ENCODE results near the gene ADPGK. TPM values are rescaled to one million over a fixed set of nuclear protein-coding genes. Genes with fewer than 3 reads are reported as not detected.
A peak's percentile ranks its signal among the peaks of the same experiment; 100 is the strongest.

The ADPGK gene
- polyA plus RNA-seq, 3 donors from 2014 or later = 98.9 to 139 (median 113) TPM

GRCh38 chr15:72760590-72761260, 22.8 kb downstream of the ADPGK start:
- Mint-ChIP-seq H3K9me3 (no peaks in the 10 kb centered on the region), H3K27ac (no peak overlapping the region), H3K4me1 (peaks cover 8 to 24% of the 10 kb centered on the region in 2 donors), H3K36me3 (peaks cover 10 to 59% (median 32%) of the 10 kb centered on the region in 3 donors), H3K27me3 (ENCODE audit: low read depth in 3 of 3) (peaks cover 0 to 2% (median 2%) of the 10 kb centered on the region in 3 donors), H3K4me3 (no peak overlapping the region)
- no peak for DNase-seq

- Mint-ChIP-seq H3K27me3 (ENCODE audit: low read depth in 3 of 3) (peaks cover 0 to 2% (median 2%) of the 10 kb centered on the region in 3 donors), H3K4me1 (peaks cover 10 to 19% of the 10 kb centered on the region in 2 donors), H3K27ac (peak overlapping the region in 1 of 6 donors; percentile 81), H3K36me3 (peaks cover 24 to 69% (median 34%) of the 10 kb centered on the region in 3 donors), H3K9me3 (no peaks in the 10 kb centered on the region), H3K4me3 (no peak overlapping the region)
- DNase-seq = no peak
Measured at GRCh38 chr15:72758182-72758581, 25.4 kb downstream of the ADPGK start.

GRCh38 chr15:72754096-72754495, 29.5 kb downstream of the ADPGK start:
- no peak for DNase-seq
- H3K27ac Mint-ChIP-seq = peak overlapping the region in 1 of 6 donors; percentile 35
- H3K4me1 Mint-ChIP-seq = peaks cover 22 to 33% of the 10 kb centered on the region in 2 donors
- H3K36me3 Mint-ChIP-seq = peaks cover 24 to 62% (median 24%) of the 10 kb centered on the region in 3 donors
- no peaks in the 10 kb centered on the region for H3K9me3 Mint-ChIP-seq
- H3K4me3 Mint-ChIP-seq = no peak overlapping the region
- H3K27me3 Mint-ChIP-seq (ENCODE audit: low read depth in 3 of 3) = peaks cover 0 to 2% (median 0%) of the 10 kb centered on the region in 3 donors

- peaks cover 18 to 24% of the 10 kb centered on the region in 2 donors for H3K4me1 Mint-ChIP-seq
- no peaks in the 10 kb centered on the region for H3K9me3 Mint-ChIP-seq
- DNase-seq = no peak
- peaks cover 13 to 52% (median 23%) of the 10 kb centered on the region in 3 donors for H3K36me3 Mint-ChIP-seq
- peak overlapping the region in 5 of 6 donors; percentile 24 to 62 (median 35) for H3K27ac Mint-ChIP-seq
- H3K4me3 Mint-ChIP-seq = no peak overlapping the region
- H3K27me3 Mint-ChIP-seq (ENCODE audit: low read depth in 3 of 3) = peaks cover 0 to 2% (median 0%) of the 10 kb centered on the region in 3 donors
Measured at GRCh38 chr15:72751751-72752455, 31.7 kb downstream of the ADPGK start.

GRCh38 chr15:72749700-72750099, 33.9 kb downstream of the ADPGK start:
- Mint-ChIP-seq H3K27me3 (ENCODE audit: low read depth in 3 of 3) (peaks cover 0 to 2% (median 2%) of the 10 kb centered on the region in 3 donors), H3K36me3 (peaks cover 3 to 41% (median 15%) of the 10 kb centered on the region in 3 donors), H3K9me3 (no peaks in the 10 kb centered on the region), H3K27ac (peak overlapping the region in 1 of 6 donors; percentile 4), H3K4me3 (no peak overlapping the region), H3K4me1 (peaks cover 18 to 24% of the 10 kb centered on the region in 2 donors)
- DNase-seq = no peak

- DNase-seq = peak in 2 of 3 donors; percentile 6 to 27
- peak overlapping the region; percentile 36 to 79 (median 75) for H3K4me3 Mint-ChIP-seq
- H3K4me1 Mint-ChIP-seq = peaks cover 28 to 34% of the 10 kb centered on the region in 2 donors
- H3K36me3 Mint-ChIP-seq = peaks cover 13 to 29% (median 28%) of the 10 kb centered on the region in 3 donors
- H3K27ac Mint-ChIP-seq = peak overlapping the region; percentile 75 to 90 (median 87)
- H3K27me3 Mint-ChIP-seq (ENCODE audit: low read depth in 3 of 3) = peaks cover 0 to under 1% (median 0%) of the 10 kb centered on the region in 3 donors
- no peaks in the 10 kb centered on the region for H3K9me3 Mint-ChIP-seq
Measured at GRCh38 chr15:72740219-72740618, 43.3 kb downstream of the ADPGK start.

GRCh38 chr15:72737723-72738122, 45.8 kb downstream of the ADPGK start:
- DNase-seq = no peak
- Mint-ChIP-seq H3K27me3 (ENCODE audit: low read depth in 3 of 3) (no peaks in the 10 kb centered on the region), H3K27ac (no peak overlapping the region), H3K4me1 (peaks cover 34 to 39% of the 10 kb centered on the region in 2 donors), H3K4me3 (no peak overlapping the region), H3K9me3 (no peaks in the 10 kb centered on the region), H3K36me3 (peaks cover 13 to 37% (median 29%) of the 10 kb centered on the region in 3 donors)

GRCh38 chr15:72737061-72737460, 46.5 kb downstream of the ADPGK start:
- Mint-ChIP-seq H3K4me3 (no peak overlapping the region), H3K27ac (peak overlapping the region in 1 of 6 donors; percentile 29), H3K9me3 (no peaks in the 10 kb centered on the region), H3K4me1 (peaks cover 34 to 39% of the 10 kb centered on the region in 2 donors), H3K36me3 (peaks cover 13 to 37% (median 29%) of the 10 kb centered on the region in 3 donors), H3K27me3 (ENCODE audit: low read depth in 3 of 3) (no peaks in the 10 kb centered on the region)
- no peak for DNase-seq

GRCh38 chr15:72735111-72735510, 48.4 kb downstream of the ADPGK start:
- Mint-ChIP-seq H3K27me3 (ENCODE audit: low read depth in 3 of 3) (no peaks in the 10 kb centered on the region), H3K4me1 (peaks cover 14 to 28% of the 10 kb centered on the region in 2 donors), H3K9me3 (no peaks in the 10 kb centered on the region), H3K36me3 (peaks cover 12 to 41% (median 27%) of the 10 kb centered on the region in 3 donors), H3K4me3 (no peak overlapping the region), H3K27ac (peak overlapping the region in 1 of 6 donors; percentile 55)
- DNase-seq = no peak

- Mint-ChIP-seq H3K36me3 (peaks cover 9 to 41% (median 27%) of the 10 kb centered on the region in 3 donors), H3K4me1 (peaks cover 5 to 18% of the 10 kb centered on the region in 2 donors), H3K4me3 (no peak overlapping the region), H3K27me3 (ENCODE audit: low read depth in 3 of 3) (no peaks in the 10 kb centered on the region), H3K27ac (peak overlapping the region in 4 of 6 donors; percentile 0 to 30 (median 14)), H3K9me3 (no peaks in the 10 kb centered on the region)
- DNase-seq = no peak
Measured at GRCh38 chr15:72733941-72734738, 49.4 kb downstream of the ADPGK start.

- H3K9me3 Mint-ChIP-seq = no peaks in the 10 kb centered on the region
- no peak for DNase-seq
- H3K27ac Mint-ChIP-seq = no peak overlapping the region
- peaks cover 0 to 11% of the 10 kb centered on the region in 2 donors for H3K4me1 Mint-ChIP-seq
- H3K27me3 Mint-ChIP-seq (ENCODE audit: low read depth in 3 of 3) = no peaks in the 10 kb centered on the region
- no peak overlapping the region for H3K4me3 Mint-ChIP-seq
- peaks cover 14 to 37% (median 20%) of the 10 kb centered on the region in 3 donors for H3K36me3 Mint-ChIP-seq
Measured at GRCh38 chr15:72732516-72732915, 51.0 kb downstream of the ADPGK start.

GRCh38 chr15:72732086-72732485, 51.5 kb downstream of the ADPGK start:
- no peaks in the 10 kb centered on the region for H3K9me3 Mint-ChIP-seq
- H3K4me1 Mint-ChIP-seq = peaks cover 0 to 11% of the 10 kb centered on the region in 2 donors
- H3K27me3 Mint-ChIP-seq (ENCODE audit: low read depth in 3 of 3) = no peaks in the 10 kb centered on the region
- no peak overlapping the region for H3K27ac Mint-ChIP-seq
- H3K4me3 Mint-ChIP-seq = no peak overlapping the region
- H3K36me3 Mint-ChIP-seq = peaks cover 17 to 36% (median 19%) of the 10 kb centered on the region in 3 donors
- no peak for DNase-seq

GRCh38 chr15:72728821-72729220, 54.7 kb downstream of the ADPGK start:
- Mint-ChIP-seq H3K4me3 (no peak overlapping the region), H3K27ac (no peak overlapping the region), H3K27me3 (ENCODE audit: low read depth in 3 of 3) (no peaks in the 10 kb centered on the region), H3K36me3 (peaks cover 10 to 23% (median 18%) of the 10 kb centered on the region in 3 donors), H3K4me1 (peaks cover 0 to 6% of the 10 kb centered on the region in 2 donors), H3K9me3 (no peaks in the 10 kb centered on the region)
- no peak for DNase-seq
